ENCODE measurements around the gene GFRA1.
A peak's percentile ranks its signal among the peaks of the same experiment; 100 is the strongest.

The GFRA1 gene

GRCh38 chr10:116158036-116158435 is 115.0 kb downstream of the GFRA1 start:
- no peaks in the 10 kb centered on the region for H3K9me3 Mint-ChIP-seq
- H3K27me3 Mint-ChIP-seq = no peaks in the 10 kb centered on the region
- H3K4me1 Mint-ChIP-seq (ENCODE audit: low read depth) = no peaks in the 10 kb centered on the region
- DNase-seq = no peak
- H3K36me3 Mint-ChIP-seq (ENCODE audit: low read depth) = no peaks in the 10 kb centered on the region
- no peak overlapping the region for H3K27ac Mint-ChIP-seq
- H3K4me3 Mint-ChIP-seq = no peak overlapping the region

DNA sequence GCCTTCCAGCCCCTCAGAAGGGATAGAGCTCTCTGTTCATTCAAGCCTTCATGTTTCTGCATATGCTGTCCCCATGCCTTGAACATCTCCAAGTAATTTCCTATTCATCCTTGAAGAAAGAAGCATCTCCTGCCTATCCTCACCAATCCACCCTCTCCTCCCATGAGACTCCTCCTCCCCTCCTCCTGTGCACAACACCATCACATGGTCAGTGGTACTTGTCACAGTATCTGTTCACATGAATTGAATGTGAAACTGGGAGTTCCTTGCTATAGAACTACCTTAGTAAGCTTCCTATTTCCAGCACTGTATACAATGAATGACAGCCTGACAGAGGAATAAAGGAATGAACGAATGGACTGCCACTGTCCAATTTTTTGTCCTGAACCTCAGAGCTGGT is 115.5 kb downstream of the GFRA1 start:
- Mint-ChIP-seq H3K4me1 (ENCODE audit: low read depth) (no peaks in the 10 kb centered on the region), H3K9me3 (no peaks in the 10 kb centered on the region)
- no peak for DNase-seq

GRCh38 chr10:116156819-116157218 is 116.2 kb downstream of the GFRA1 start:
- H3K27ac Mint-ChIP-seq = no peak overlapping the region
- H3K4me1 Mint-ChIP-seq (ENCODE audit: low read depth) = no peaks in the 10 kb centered on the region
- no peak for DNase-seq
- no peaks in the 10 kb centered on the region for H3K36me3 Mint-ChIP-seq (ENCODE audit: low read depth)
- no peak overlapping the region for H3K4me3 Mint-ChIP-seq
- no peaks in the 10 kb centered on the region for H3K27me3 Mint-ChIP-seq
- H3K9me3 Mint-ChIP-seq = no peaks in the 10 kb centered on the region

More for the DNA sequence above, 115.5 kb downstream of the GFRA1 start:
- Mint-ChIP-seq H3K4me3 (no peak overlapping the region), H3K27me3 (no peaks in the 10 kb centered on the region), H3K27ac (no peak overlapping the region), H3K36me3 (ENCODE audit: low read depth) (no peaks in the 10 kb centered on the region)

DNA sequence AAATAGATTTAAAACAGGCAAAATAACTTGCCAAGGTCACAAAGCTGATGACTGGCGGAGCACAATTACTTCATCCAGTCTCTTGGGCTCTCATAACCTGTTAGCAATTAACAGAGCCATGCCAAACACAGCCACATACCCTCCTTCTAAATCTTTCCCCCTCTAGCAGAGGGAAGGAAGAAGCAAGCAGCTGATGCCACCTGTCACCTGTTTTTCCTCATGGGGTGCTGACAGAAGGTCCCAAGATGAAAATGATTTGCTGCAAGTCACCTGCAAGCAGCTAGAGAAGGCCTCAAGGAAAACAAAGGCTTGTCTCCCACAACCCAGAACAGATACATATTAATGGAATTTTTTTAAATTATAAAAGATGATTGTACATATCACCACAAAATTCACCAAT is 117.8 kb downstream of the GFRA1 start:
- no peaks in the 10 kb centered on the region for H3K36me3 Mint-ChIP-seq (ENCODE audit: low read depth)
- no peaks in the 10 kb centered on the region for H3K9me3 Mint-ChIP-seq
- DNase-seq = no peak

GRCh38 chr10:116154651-116155050 is 118.4 kb downstream of the GFRA1 start:
- Mint-ChIP-seq H3K27me3 (no peaks in the 10 kb centered on the region), H3K4me3 (no peak overlapping the region), H3K36me3 (ENCODE audit: low read depth) (no peaks in the 10 kb centered on the region), H3K27ac (no peak overlapping the region), H3K9me3 (no peaks in the 10 kb centered on the region), H3K4me1 (ENCODE audit: low read depth) (no peaks in the 10 kb centered on the region)
- DNase-seq = no peak

More for the DNA sequence above, 117.8 kb downstream of the GFRA1 start:
- no peak overlapping the region for H3K4me3 Mint-ChIP-seq
- no peak overlapping the region for H3K27ac Mint-ChIP-seq
- no peaks in the 10 kb centered on the region for H3K27me3 Mint-ChIP-seq
- H3K4me1 Mint-ChIP-seq (ENCODE audit: low read depth) = no peaks in the 10 kb centered on the region

DNA sequence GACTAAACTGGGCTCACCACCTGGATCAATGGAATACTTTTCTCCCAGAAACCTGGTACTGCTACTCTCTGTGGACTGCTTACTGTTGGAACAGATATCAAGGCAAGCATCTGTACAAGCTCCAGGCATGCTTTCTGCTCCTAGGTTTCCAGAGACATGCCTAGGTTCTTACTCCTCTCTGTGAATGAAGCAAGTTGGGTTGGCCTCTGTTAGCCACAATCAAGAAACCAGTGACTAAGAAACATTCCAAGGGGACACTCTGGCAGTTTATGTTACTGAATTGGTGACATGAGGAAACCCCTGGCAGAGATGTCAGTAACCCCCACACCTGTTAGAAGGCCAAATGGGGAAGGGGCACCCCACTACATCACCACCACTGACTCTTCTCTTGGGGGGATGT is 121.9 kb downstream of the GFRA1 start:
- Mint-ChIP-seq H3K27me3 (no peaks in the 10 kb centered on the region), H3K36me3 (ENCODE audit: low read depth) (no peaks in the 10 kb centered on the region), H3K4me3 (no peak overlapping the region), H3K4me1 (ENCODE audit: low read depth) (peaks cover 20% of the 10 kb centered on the region), H3K9me3 (no peaks in the 10 kb centered on the region), H3K27ac (no peak overlapping the region)
- DNase-seq = no peak

DNA sequence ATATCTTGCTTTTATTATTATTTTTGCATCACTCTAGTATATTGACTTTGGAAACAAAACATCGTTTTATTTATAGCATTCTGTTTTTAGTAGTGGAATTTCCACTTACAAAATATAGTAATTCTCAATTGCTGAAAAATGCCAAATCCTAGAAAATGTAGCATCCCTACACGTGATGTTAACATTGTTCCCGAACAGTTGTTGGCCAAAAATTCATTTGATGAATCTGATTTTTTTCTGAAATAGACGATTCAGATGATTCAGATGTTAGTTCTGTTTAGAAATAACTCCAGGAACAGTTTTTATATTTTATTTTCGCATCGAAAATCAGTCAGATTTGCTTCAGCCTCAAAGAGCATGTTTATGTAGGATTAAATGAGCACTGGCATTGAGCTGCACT is 122.4 kb downstream of the GFRA1 start:
- H3K27me3 Mint-ChIP-seq = no peaks in the 10 kb centered on the region
- H3K4me3 Mint-ChIP-seq = no peak overlapping the region
- peaks cover 20% of the 10 kb centered on the region for H3K4me1 Mint-ChIP-seq (ENCODE audit: low read depth)
- no peaks in the 10 kb centered on the region for H3K36me3 Mint-ChIP-seq (ENCODE audit: low read depth)
- H3K27ac Mint-ChIP-seq = no peak overlapping the region
- H3K9me3 Mint-ChIP-seq = no peaks in the 10 kb centered on the region
- no peak for DNase-seq

- no peaks in the 10 kb centered on the region for H3K27me3 Mint-ChIP-seq
- H3K36me3 Mint-ChIP-seq (ENCODE audit: low read depth) = no peaks in the 10 kb centered on the region
- peaks cover 20% of the 10 kb centered on the region for H3K4me1 Mint-ChIP-seq (ENCODE audit: low read depth)
- H3K9me3 Mint-ChIP-seq = no peaks in the 10 kb centered on the region
- peak overlapping the region; percentile 79 for H3K27ac Mint-ChIP-seq
- peak; percentile 41 for DNase-seq
- H3K4me3 Mint-ChIP-seq = peak overlapping the region; percentile 48
Measured at GRCh38 chr10:116147147-116147905, 125.7 kb downstream of the GFRA1 start.

DNA sequence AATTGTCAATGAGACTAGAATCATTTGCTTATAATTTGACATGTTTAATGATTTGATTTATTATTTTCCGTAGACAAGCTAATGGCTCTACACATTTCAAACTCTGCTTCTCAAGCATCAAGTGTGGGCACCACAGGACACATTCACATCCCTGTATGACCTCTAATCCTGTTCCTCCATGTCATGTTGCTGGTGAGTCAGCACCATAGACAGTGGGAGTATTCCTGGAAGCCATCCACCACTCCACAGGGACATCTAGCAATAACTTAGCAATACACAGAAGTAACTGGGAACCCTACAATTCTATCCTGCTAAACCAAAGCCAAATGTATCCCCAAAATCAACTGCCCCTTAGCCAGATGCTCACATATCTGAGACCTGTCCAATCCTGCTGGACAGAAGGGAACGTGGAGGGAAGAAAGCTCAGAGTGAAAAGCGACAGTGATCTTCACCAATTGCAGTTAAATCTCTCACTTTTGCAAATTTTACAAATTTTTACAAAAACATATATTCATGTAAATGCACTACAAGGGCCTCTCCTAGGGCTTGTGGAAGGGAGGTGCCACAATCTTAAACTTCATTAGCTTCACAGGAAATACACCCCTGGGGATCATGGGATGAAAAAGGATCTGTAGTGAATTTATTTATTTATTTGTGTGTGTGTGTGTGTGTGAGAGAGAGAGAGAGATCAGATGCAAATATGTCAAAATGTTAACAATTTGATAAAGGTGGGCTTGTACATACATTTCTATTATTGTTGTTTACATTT is 126.5 kb downstream of the GFRA1 start:
- H3K4me1 Mint-ChIP-seq (ENCODE audit: low read depth) = peaks cover 20% of the 10 kb centered on the region
- no peaks in the 10 kb centered on the region for H3K9me3 Mint-ChIP-seq
- no peaks in the 10 kb centered on the region for H3K27me3 Mint-ChIP-seq
- H3K36me3 Mint-ChIP-seq (ENCODE audit: low read depth) = no peaks in the 10 kb centered on the region
- no peak for DNase-seq
- H3K4me3 Mint-ChIP-seq = no peak overlapping the region
- peak overlapping the region; percentile 79 for H3K27ac Mint-ChIP-seq

GRCh38 chr10:116143673-116144222 is 129.3 kb downstream of the GFRA1 start:
- Mint-ChIP-seq H3K27ac (no peak overlapping the region), H3K9me3 (no peaks in the 10 kb centered on the region), H3K36me3 (ENCODE audit: low read depth) (no peaks in the 10 kb centered on the region), H3K4me1 (ENCODE audit: low read depth) (peaks cover 20% of the 10 kb centered on the region), H3K4me3 (no peak overlapping the region), H3K27me3 (no peaks in the 10 kb centered on the region)
- DNase-seq = no peak

DNA sequence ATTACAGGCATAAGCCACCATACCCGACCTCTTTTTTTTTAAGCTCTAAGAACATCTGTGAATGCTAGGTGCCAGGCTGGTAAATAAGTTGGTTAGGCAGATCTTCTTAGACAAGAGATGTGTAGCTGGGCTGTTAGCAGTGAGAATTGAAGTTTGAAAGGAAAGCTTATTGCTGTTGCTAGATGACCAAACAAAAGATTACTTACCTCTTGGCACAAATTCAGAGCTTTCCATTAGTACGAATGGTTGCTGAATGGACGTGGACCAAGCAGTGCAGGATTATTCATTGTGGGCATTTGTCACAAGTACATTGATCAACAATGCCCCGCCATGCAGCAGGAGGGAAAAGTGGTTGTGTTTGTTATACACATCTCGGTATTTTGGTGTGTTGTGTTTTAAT is 131.2 kb downstream of the GFRA1 start:
- DNase-seq = no peak
- Mint-ChIP-seq H3K27me3 (no peaks in the 10 kb centered on the region), H3K36me3 (ENCODE audit: low read depth) (no peaks in the 10 kb centered on the region), H3K27ac (no peak overlapping the region), H3K4me3 (no peak overlapping the region), H3K9me3 (peaks cover 2% of the 10 kb centered on the region), H3K4me1 (ENCODE audit: low read depth) (peaks cover 6% of the 10 kb centered on the region)

DNA sequence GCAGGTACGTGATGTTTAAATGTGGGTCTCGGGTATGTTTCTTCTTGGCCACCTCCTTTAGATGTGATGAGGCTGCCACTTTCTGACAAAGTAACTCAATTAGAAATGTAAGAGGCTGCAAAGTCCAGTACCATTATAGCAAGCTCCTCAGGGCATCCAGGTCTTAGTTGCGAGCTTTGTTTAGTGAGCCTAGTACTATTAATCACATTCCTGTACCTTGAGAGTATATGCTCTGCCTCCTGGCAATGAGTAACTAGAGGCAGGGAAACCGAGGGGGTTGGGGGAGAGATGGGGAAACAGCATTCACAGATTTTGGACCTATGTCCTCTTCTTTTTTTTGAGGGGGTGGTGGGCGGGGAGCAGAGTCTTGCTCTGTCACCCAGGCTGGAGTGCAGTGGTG is 131.8 kb downstream of the GFRA1 start:
- Mint-ChIP-seq H3K27me3 (no peaks in the 10 kb centered on the region), H3K9me3 (peaks cover 2% of the 10 kb centered on the region), H3K27ac (no peak overlapping the region), H3K4me3 (no peak overlapping the region), H3K36me3 (ENCODE audit: low read depth) (no peaks in the 10 kb centered on the region), H3K4me1 (ENCODE audit: low read depth) (no peaks in the 10 kb centered on the region)
- no peak for DNase-seq

GRCh38 chr10:116139886-116140285 is 133.1 kb downstream of the GFRA1 start:
- DNase-seq = no peak
- peaks cover 2% of the 10 kb centered on the region for H3K9me3 Mint-ChIP-seq
- no peaks in the 10 kb centered on the region for H3K36me3 Mint-ChIP-seq (ENCODE audit: low read depth)
- no peak overlapping the region for H3K27ac Mint-ChIP-seq
- H3K4me3 Mint-ChIP-seq = no peak overlapping the region
- no peaks in the 10 kb centered on the region for H3K27me3 Mint-ChIP-seq
- H3K4me1 Mint-ChIP-seq (ENCODE audit: low read depth) = no peaks in the 10 kb centered on the region

GRCh38 chr10:116138897-116139296 is 134.1 kb downstream of the GFRA1 start:
- peaks cover 2% of the 10 kb centered on the region for H3K9me3 Mint-ChIP-seq
- DNase-seq = no peak
- no peak overlapping the region for H3K27ac Mint-ChIP-seq

GRCh38 chr10:116136261-116136660 is 136.7 kb downstream of the GFRA1 start:
- H3K9me3 Mint-ChIP-seq = peaks cover 2% of the 10 kb centered on the region
- no peak overlapping the region for H3K27ac Mint-ChIP-seq

More at GRCh38 chr10:116138897-116139296, 134.1 kb downstream of the GFRA1 start:
- Mint-ChIP-seq H3K4me3 (no peak overlapping the region), H3K4me1 (ENCODE audit: low read depth) (no peaks in the 10 kb centered on the region), H3K36me3 (ENCODE audit: low read depth) (no peaks in the 10 kb centered on the region), H3K27me3 (no peaks in the 10 kb centered on the region)

More at GRCh38 chr10:116136261-116136660, 136.7 kb downstream of the GFRA1 start:
- DNase-seq = no peak
- Mint-ChIP-seq H3K27me3 (no peaks in the 10 kb centered on the region), H3K36me3 (ENCODE audit: low read depth) (no peaks in the 10 kb centered on the region), H3K4me3 (no peak overlapping the region), H3K4me1 (ENCODE audit: low read depth) (no peaks in the 10 kb centered on the region)
